IPS-18a (cell line): ENCODE data around the gene TBCEL.

Experiments
- H3K27ac ChIP-seq: one replicate; pipeline ENCODE4 v1.5.1; 2013; ENCODE audit warnings: low read length
- H3K27me3 ChIP-seq: one replicate; pipeline ENCODE4 v1.6.1; 2013; ENCODE audit warnings: mild to moderate bottlenecking, low read length; ENCODE audit not compliant: control insufficient read depth, insufficient read depth
- H3K36me3 ChIP-seq: one replicate; pipeline ENCODE4 v1.6.1; 2013; ENCODE audit warnings: low read depth, low read length; ENCODE audit not compliant: control insufficient read depth
- H3K4me1 ChIP-seq: one replicate; pipeline ENCODE4 v1.6.1; 2013; ENCODE audit warnings: low read depth, low read length; ENCODE audit not compliant: control insufficient read depth
- H3K4me3 ChIP-seq: one replicate; pipeline ENCODE4 v1.5.1; 2013; ENCODE audit warnings: low read length
- H3K9ac ChIP-seq: one replicate; pipeline ENCODE4 v1.6.1; 2013; ENCODE audit warnings: mild to moderate bottlenecking, low read length, moderate library complexity
- H3K9me3 ChIP-seq: one replicate; pipeline ENCODE4 v1.6.1; 2013; ENCODE audit warnings: low read depth, low read length; ENCODE audit not compliant: control insufficient read depth

Gene TBCEL

GRCh38 chr11:121023848-121024751, at the start of gene TBCEL:
TBCEL (plus strand) TSS chr11:121024102; CDS start chr11:121045691, 21,589 bp downstream.
- H3K4me3 ChIP-seq, result peak within 1 kb of the TSS; percentile 67
- H3K9ac ChIP-seq, result peak within 1 kb of the TSS; percentile 68
- no peaks in the 10 kb centered on the region for H3K27me3 ChIP-seq
- H3K27ac ChIP-seq, result no peak within 1 kb of the TSS
- H3K9me3 ChIP-seq, result no peaks in the 10 kb centered on the region
- H3K36me3 ChIP-seq, result no peaks in the 10 kb centered on the region
- peaks cover 6% of the 10 kb centered on the region for H3K4me1 ChIP-seq

GRCh38 chr11:120974466-120974865, 49.4 kb upstream of the TBCEL start:
- Histone ChIP-seq H3K27me3 (no peaks in the 10 kb centered on the region), H3K9ac (no peak overlapping the region), H3K9me3 (no peaks in the 10 kb centered on the region), H3K36me3 (no peaks in the 10 kb centered on the region), H3K27ac (no peak overlapping the region), H3K4me3 (no peak overlapping the region), H3K4me1 (no peaks in the 10 kb centered on the region)

GRCh38 chr11:120974965-120975364, 48.9 kb upstream of the TBCEL start:
- Histone ChIP-seq H3K4me1 (no peaks in the 10 kb centered on the region), H3K27me3 (no peaks in the 10 kb centered on the region), H3K36me3 (no peaks in the 10 kb centered on the region), H3K9ac (no peak overlapping the region), H3K27ac (no peak overlapping the region), H3K4me3 (no peak overlapping the region), H3K9me3 (no peaks in the 10 kb centered on the region)

- H3K4me1 ChIP-seq, result no peaks in the 10 kb centered on the region
- H3K9me3 ChIP-seq, result no peaks in the 10 kb centered on the region
- no peaks in the 10 kb centered on the region for H3K36me3 ChIP-seq
- no peak overlapping the region for H3K9ac ChIP-seq
- no peak overlapping the region for H3K4me3 ChIP-seq
- H3K27me3 ChIP-seq, result no peaks in the 10 kb centered on the region
- no peak overlapping the region for H3K27ac ChIP-seq
Observed at GRCh38 chr11:120977266-120978137, 46.4 kb upstream of the TBCEL start.

- H3K27ac ChIP-seq, result no peak overlapping the region
- H3K9me3 ChIP-seq, result no peaks in the 10 kb centered on the region
- H3K9ac ChIP-seq, result no peak overlapping the region
- H3K4me1 ChIP-seq, result no peaks in the 10 kb centered on the region
- H3K36me3 ChIP-seq, result no peaks in the 10 kb centered on the region
- no peak overlapping the region for H3K4me3 ChIP-seq
- no peaks in the 10 kb centered on the region for H3K27me3 ChIP-seq
Observed at GRCh38 chr11:120978701-120979100, 45.2 kb upstream of the TBCEL start.

GRCh38 chr11:120985718-120986569, 38.0 kb upstream of the TBCEL start:
- Histone ChIP-seq H3K9ac (no peak overlapping the region), H3K36me3 (no peaks in the 10 kb centered on the region), H3K9me3 (no peaks in the 10 kb centered on the region), H3K27ac (no peak overlapping the region), H3K4me1 (peaks cover 26% of the 10 kb centered on the region), H3K4me3 (peak overlapping the region; percentile 61), H3K27me3 (peaks cover 22% of the 10 kb centered on the region)

- Histone ChIP-seq H3K4me3 (no peak overlapping the region), H3K27ac (no peak overlapping the region), H3K36me3 (no peaks in the 10 kb centered on the region), H3K9ac (no peak overlapping the region), H3K9me3 (no peaks in the 10 kb centered on the region), H3K27me3 (peaks cover 22% of the 10 kb centered on the region), H3K4me1 (peaks cover 28% of the 10 kb centered on the region)
Observed at GRCh38 chr11:120988603-120989002, 35.3 kb upstream of the TBCEL start.

- no peak overlapping the region for H3K9ac ChIP-seq
- H3K4me1 ChIP-seq, result peaks cover 27% of the 10 kb centered on the region
- H3K4me3 ChIP-seq, result no peak overlapping the region
- H3K27ac ChIP-seq, result no peak overlapping the region
- H3K36me3 ChIP-seq, result no peaks in the 10 kb centered on the region
- no peaks in the 10 kb centered on the region for H3K9me3 ChIP-seq
- H3K27me3 ChIP-seq, result peaks cover 3% of the 10 kb centered on the region
Observed at GRCh38 chr11:120991830-120992686, 31.8 kb upstream of the TBCEL start.

- Histone ChIP-seq H3K27me3 (no peaks in the 10 kb centered on the region), H3K27ac (no peak overlapping the region), H3K36me3 (no peaks in the 10 kb centered on the region), H3K9me3 (no peaks in the 10 kb centered on the region), H3K4me1 (peaks cover 12% of the 10 kb centered on the region), H3K4me3 (no peak overlapping the region), H3K9ac (no peak overlapping the region)
Observed at GRCh38 chr11:120994091-120994859, 29.6 kb upstream of the TBCEL start.

- no peaks in the 10 kb centered on the region for H3K27me3 ChIP-seq
- H3K4me1 ChIP-seq, result peaks cover 5% of the 10 kb centered on the region
Observed at GRCh38 chr11:120995184-120995583, 28.7 kb upstream of the TBCEL start.

More at GRCh38 chr11:120995184-120995583, 28.7 kb upstream of the TBCEL start:
- H3K36me3 ChIP-seq, result no peaks in the 10 kb centered on the region
- H3K9me3 ChIP-seq, result no peaks in the 10 kb centered on the region
- H3K4me3 ChIP-seq, result no peak overlapping the region
- no peak overlapping the region for H3K27ac ChIP-seq
- H3K9ac ChIP-seq, result no peak overlapping the region
